HG03565 (cell line): Measurements from ENCODE around the gene RER1.

ENCODE experiments used
- ATAC-seq: cut with Tn5 transposase; IDR thresholded peaks from one replicate; pipeline ENCODE4 v1.9.1; 2021; ENCODE audit warnings: mild to moderate bottlenecking, moderate library complexity; ENCODE audit not compliant: unreplicated experiment

RER1 gene

GRCh38 chr1:2375923-2376260 is 15.7 kb upstream of the RER1 start:
- no peak for ATAC-seq

- ATAC-seq: no peak
Measured at GRCh38 chr1:2376261-2376741, 15.3 kb upstream of the RER1 start.

- ATAC-seq: no peak
Measured at GRCh38 chr1:2376931-2377672, 14.5 kb upstream of the RER1 start.

GRCh38 chr1:2377751-2378440 is 13.7 kb upstream of the RER1 start:
- no peak for ATAC-seq

GRCh38 chr1:2378441-2378851 is 13.2 kb upstream of the RER1 start:
- ATAC-seq: no peak

- ATAC-seq: no peak
Measured at GRCh38 chr1:2378956-2379732, 12.5 kb upstream of the RER1 start.

- ATAC-seq: no peak
Measured at GRCh38 chr1:2379733-2380404, 11.8 kb upstream of the RER1 start.

GRCh38 chr1:2380816-2381591 is 10.6 kb upstream of the RER1 start:
- no peak for ATAC-seq

- ATAC-seq: no peak
Measured at GRCh38 chr1:2381741-2382620, 9.7 kb upstream of the RER1 start.

GRCh38 chr1:2382621-2383361 is 8.8 kb upstream of the RER1 start:
- no peak for ATAC-seq

- ATAC-seq: no peak
Measured at GRCh38 chr1:2383576-2383975, 8.1 kb upstream of the RER1 start.

GRCh38 chr1:2384130-2384860 is 7.3 kb upstream of the RER1 start:
- ATAC-seq: no peak

GRCh38 chr1:2384941-2385481 is 6.6 kb upstream of the RER1 start:
- ATAC-seq: no peak

- ATAC-seq: no peak
Measured at GRCh38 chr1:2385606-2386280, 5.9 kb upstream of the RER1 start.

GRCh38 chr1:2386636-2387611 is 4.7 kb upstream of the RER1 start:
- ATAC-seq: no peak
